ENCODE results near the gene PRR14.

PRR14 gene

DNA sequence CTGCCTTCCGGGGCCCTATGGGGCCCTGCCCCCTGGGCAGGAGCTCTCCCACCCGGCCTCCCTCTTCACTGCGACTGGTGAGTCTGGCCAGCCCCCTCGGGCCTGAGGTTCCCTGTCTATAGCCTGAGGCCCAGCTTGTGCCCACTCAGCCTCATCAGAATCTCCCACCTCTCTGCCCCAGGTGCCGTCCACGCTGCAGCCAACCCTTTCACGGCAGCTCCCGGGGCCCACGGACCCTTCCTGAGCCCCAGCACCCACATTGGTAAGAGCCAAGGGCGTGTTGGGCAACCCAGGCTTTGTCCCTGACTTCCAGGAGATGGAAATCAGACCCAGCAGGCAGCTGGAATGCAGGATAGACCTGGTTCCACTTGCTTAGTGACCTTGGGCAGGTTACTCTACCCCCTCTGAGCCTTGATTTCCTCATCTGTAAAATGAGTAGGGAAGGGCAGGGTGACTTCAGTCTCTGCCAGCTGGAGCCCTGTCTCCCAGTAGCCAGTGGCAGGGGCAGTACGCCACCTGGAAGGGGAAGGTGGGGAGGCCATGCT, 16.7 kb downstream of the PRR14 start:
- H3K4me3 ChIP-seq (ENCODE audit: insufficient read length, low read depth) = no peak overlapping the region
- peaks cover 96% of the 10 kb centered on the region for H3K27me3 ChIP-seq (ENCODE audit: insufficient read depth, insufficient read length)
- H3K9me3 ChIP-seq (ENCODE audit: insufficient read depth, low read length) = no peaks in the 10 kb centered on the region
- no peak for DNase-seq (ENCODE audit: low read depth, low spot score)
- no peak overlapping the region for H3K9ac ChIP-seq (ENCODE audit: insufficient read length, low read depth)
- H3K4me1 ChIP-seq (ENCODE audit: insufficient read depth, insufficient read length) = no peaks in the 10 kb centered on the region
- no peak for TF ChIP-seq SUZ12 (IDR thresholded peaks at IDR 0.05; ENCODE audit: extremely low read depth, insufficient read depth, insufficient read length)
- TF ChIP-seq YY1 (IDR thresholded peaks at IDR 0.05; ENCODE audit: insufficient read depth, insufficient read length) = no peak
- no peak for TF ChIP-seq ZNF274 (IDR thresholded peaks at IDR 0.05; ENCODE audit: low read depth, low read length)
- H3K36me3 ChIP-seq (ENCODE audit: insufficient read depth, insufficient read length, low read length) = peaks cover 79% of the 10 kb centered on the region

DNA sequence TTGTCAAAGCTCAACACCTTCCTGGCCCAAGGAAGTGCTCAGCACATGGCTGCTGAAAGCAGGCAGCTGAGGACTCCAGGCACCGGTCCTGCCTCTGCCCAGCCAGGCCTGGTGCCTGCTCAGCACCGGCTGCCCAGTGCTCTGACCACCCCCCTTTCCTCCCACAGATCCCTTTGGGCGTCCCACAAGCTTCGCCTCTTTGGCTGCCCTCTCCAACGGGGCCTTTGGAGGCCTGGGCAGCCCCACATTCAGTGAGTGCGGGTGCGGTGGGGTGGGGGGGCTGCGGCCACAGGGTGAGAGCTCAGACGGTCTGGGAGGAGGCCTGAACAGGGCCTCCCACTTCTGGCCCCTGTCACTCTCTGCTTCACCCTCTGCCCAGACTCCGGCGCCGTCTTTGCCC, 17.6 kb downstream of the PRR14 start:
- H3K4me1 ChIP-seq (ENCODE audit: insufficient read depth, insufficient read length) = no peaks in the 10 kb centered on the region
- DNase-seq (ENCODE audit: low read depth, low spot score) = no peak
- H3K27me3 ChIP-seq (ENCODE audit: insufficient read depth, insufficient read length) = peaks cover 96% of the 10 kb centered on the region
- peaks cover 69% of the 10 kb centered on the region for H3K36me3 ChIP-seq (ENCODE audit: insufficient read depth, insufficient read length, low read length)
- TF ChIP-seq YY1 (IDR thresholded peaks at IDR 0.05; ENCODE audit: insufficient read depth, insufficient read length) (no peak), SUZ12 (IDR thresholded peaks at IDR 0.05; ENCODE audit: extremely low read depth, insufficient read depth, insufficient read length) (no peak), ZNF274 (IDR thresholded peaks at IDR 0.05; ENCODE audit: low read depth, low read length) (no peak)
- H3K9ac ChIP-seq (ENCODE audit: insufficient read length, low read depth) = no peak overlapping the region
- no peak overlapping the region for H3K4me3 ChIP-seq (ENCODE audit: insufficient read length, low read depth)
- no peaks in the 10 kb centered on the region for H3K9me3 ChIP-seq (ENCODE audit: insufficient read depth, low read length)

DNA sequence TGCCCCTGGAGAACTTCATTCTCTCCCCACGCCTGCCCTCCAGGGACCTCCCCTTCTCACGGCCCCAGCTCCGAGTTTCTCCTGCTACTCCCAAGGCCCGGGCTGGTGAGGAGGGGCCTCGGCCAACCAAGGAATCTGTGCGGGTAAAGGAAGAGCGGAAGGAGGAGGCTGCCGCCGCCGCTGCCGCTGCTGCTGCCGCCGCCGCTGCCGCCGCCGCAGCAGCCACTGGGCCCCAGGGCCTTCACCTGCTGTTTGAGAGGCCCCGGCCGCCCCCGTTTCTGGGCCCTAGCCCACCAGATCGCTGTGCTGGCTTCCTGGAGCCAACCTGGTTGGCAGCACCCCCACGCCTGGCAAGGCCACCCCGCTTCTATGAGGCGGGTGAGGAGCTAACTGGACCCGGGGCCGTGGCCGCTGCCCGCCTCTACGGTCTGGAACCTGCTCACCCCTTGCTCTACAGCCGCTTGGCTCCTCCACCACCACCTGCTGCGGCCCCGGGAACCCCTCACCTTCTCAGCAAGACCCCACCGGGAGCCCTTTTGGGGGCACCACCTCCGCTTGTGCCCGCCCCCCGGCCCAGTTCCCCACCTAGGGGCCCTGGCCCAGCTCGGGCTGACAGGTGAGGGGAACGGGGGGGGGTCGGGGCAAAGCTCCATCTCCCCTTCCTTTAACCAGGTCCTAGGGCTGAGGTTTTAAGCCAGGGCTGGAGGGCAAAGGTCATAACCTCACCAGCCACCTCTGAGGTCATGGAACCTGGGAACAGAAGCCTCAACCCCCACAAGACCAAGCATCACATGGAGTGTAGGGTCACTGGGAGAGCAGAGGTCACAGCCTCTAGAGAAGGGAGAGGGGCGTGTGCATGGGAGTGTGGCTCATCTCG, 18.5 kb downstream of the PRR14 start:
- TF ChIP-seq YY1 (IDR thresholded peaks at IDR 0.05; ENCODE audit: insufficient read depth, insufficient read length) (no peak), ZNF274 (IDR thresholded peaks at IDR 0.05; ENCODE audit: low read depth, low read length) (no peak), SUZ12 (IDR thresholded peaks at IDR 0.05; ENCODE audit: extremely low read depth, insufficient read depth, insufficient read length) (no peak)
- Histone ChIP-seq H3K4me3 (ENCODE audit: insufficient read length, low read depth) (no peak overlapping the region), H3K9me3 (ENCODE audit: insufficient read depth, low read length) (no peaks in the 10 kb centered on the region), H3K9ac (ENCODE audit: insufficient read length, low read depth) (no peak overlapping the region), H3K36me3 (ENCODE audit: insufficient read depth, insufficient read length, low read length) (peaks cover 63% of the 10 kb centered on the region), H3K4me1 (ENCODE audit: insufficient read depth, insufficient read length) (no peaks in the 10 kb centered on the region), H3K27me3 (ENCODE audit: insufficient read depth, insufficient read length) (peaks cover 98% of the 10 kb centered on the region)
- DNase-seq (ENCODE audit: low read depth, low spot score) = no peak

DNA sequence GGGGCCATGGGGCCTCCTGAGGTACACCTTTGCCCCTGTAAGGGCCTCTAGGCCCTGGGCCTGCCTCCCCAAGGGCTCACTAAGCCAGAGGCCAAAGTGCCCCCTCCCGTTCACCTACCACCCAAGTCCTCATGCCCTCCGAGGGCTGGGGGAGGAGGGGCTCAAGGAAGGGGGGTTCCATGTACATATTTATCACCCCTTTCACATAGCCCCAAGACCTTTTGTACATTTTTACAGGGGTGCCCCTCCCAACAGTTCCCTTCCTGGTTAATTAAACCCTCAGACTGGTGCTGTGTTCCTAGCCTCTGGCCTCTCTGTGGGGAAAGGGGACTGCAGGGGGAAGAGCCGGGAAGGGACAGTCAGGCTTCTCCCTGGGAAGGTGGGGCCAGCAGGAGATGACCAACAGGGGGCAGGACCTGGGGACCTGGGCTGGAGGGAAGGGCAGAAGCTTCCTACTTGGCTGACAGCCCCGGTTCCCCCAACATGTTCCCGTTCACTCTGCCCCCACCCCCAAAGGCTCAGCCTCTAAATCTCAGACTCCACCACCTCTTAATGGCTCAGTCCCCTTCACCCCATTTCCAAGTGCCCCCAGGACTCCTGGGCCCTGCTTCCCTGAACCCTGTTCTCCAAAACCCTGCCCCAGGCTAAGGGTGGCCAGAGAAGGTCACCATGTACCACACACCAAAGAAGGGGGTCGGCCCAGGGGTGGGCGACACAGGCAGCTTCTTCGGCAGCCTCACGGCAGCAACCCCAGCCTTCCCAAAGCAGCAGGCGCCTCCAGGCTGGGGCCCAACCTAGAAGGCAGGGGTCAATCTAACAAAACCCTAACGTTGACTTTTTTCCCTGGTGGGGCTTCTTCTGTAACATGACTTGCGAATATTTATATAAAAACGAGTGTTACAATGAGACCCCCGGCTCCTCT, 19.4 kb downstream of the PRR14 start:
- no peaks in the 10 kb centered on the region for H3K4me1 ChIP-seq (ENCODE audit: insufficient read depth, insufficient read length)
- TF ChIP-seq YY1 (IDR thresholded peaks at IDR 0.05; ENCODE audit: insufficient read depth, insufficient read length) = no peak
- TF ChIP-seq ZNF274 (IDR thresholded peaks at IDR 0.05; ENCODE audit: low read depth, low read length) = no peak
- no peak for TF ChIP-seq SUZ12 (IDR thresholded peaks at IDR 0.05; ENCODE audit: extremely low read depth, insufficient read depth, insufficient read length)
- peaks cover 54% of the 10 kb centered on the region for H3K36me3 ChIP-seq (ENCODE audit: insufficient read depth, insufficient read length, low read length)
- no peak overlapping the region for H3K9ac ChIP-seq (ENCODE audit: insufficient read length, low read depth)
- H3K27me3 ChIP-seq (ENCODE audit: insufficient read depth, insufficient read length) = peaks cover 97% of the 10 kb centered on the region
- no peak overlapping the region for H3K4me3 ChIP-seq (ENCODE audit: insufficient read length, low read depth)
- H3K9me3 ChIP-seq (ENCODE audit: insufficient read depth, low read length) = no peaks in the 10 kb centered on the region
- no peak for DNase-seq (ENCODE audit: low read depth, low spot score)

DNA sequence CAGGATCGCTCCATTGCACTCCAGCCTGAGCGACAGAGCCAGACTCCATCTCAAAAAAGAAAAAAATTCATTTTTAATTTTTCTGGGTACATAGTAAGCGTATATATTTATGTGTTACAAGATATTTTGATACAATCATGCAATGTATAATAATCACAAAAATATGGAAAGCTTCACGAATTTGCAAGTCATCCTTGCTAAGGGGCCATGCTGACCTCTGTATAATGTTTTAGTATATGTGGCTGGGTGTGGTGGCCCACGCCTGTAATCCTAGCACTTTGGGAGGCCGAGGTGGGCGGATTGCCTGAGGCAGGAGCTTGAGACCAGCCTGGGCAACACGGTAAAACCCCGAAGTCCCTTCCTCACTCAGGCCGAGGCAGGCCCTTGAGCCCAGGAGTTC, 24.4 kb downstream of the PRR14 start:
- H3K9ac ChIP-seq (ENCODE audit: insufficient read length, low read depth) = no peak overlapping the region
- DNase-seq (ENCODE audit: low read depth, low spot score) = no peak
- H3K27me3 ChIP-seq (ENCODE audit: insufficient read depth, insufficient read length) = peaks cover 88% of the 10 kb centered on the region
- H3K4me3 ChIP-seq (ENCODE audit: insufficient read length, low read depth) = no peak overlapping the region
- H3K36me3 ChIP-seq (ENCODE audit: insufficient read depth, insufficient read length, low read length) = peaks cover 8% of the 10 kb centered on the region
- no peak for TF ChIP-seq SUZ12 (IDR thresholded peaks at IDR 0.05; ENCODE audit: extremely low read depth, insufficient read depth, insufficient read length)
- no peak for TF ChIP-seq YY1 (IDR thresholded peaks at IDR 0.05; ENCODE audit: insufficient read depth, insufficient read length)
- no peak for TF ChIP-seq ZNF274 (IDR thresholded peaks at IDR 0.05; ENCODE audit: low read depth, low read length)
- H3K4me1 ChIP-seq (ENCODE audit: insufficient read depth, insufficient read length) = peaks cover 7% of the 10 kb centered on the region
- H3K9me3 ChIP-seq (ENCODE audit: insufficient read depth, low read length) = no peaks in the 10 kb centered on the region

DNA sequence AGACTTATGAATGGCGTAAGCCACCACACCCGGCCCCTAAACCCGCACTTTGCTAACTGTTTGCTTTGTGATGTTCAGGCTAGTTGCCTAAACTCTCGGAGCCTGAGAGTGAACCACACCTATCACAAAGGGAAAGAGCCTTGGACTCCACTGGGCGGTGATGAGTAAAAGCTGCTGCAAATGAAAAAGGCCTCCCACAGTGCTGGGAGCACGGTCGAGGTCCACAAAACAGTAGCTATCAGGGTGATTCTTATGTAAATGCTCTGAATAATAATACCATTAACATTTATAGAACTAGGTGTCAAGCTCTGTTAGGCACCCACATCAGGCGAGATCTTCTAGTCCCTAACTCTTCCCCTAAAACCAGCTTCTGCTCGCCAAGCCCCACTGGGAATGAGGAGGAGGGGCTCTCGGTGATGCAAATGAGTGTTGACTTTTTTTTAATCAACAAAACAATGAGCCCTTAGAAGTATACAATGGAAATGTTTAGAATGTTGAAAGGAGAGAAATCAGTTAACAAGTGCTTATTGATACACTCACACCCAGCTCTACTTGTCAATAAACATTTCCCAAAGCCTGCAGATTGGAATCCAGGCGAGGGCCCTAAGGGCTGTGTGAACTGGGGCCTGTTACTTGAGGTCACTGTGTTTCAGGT, 27.3 kb downstream of the PRR14 start:
- TF ChIP-seq ZNF274 (IDR thresholded peaks at IDR 0.05; ENCODE audit: low read depth, low read length) (no peak), YY1 (IDR thresholded peaks at IDR 0.05; ENCODE audit: insufficient read depth, insufficient read length) (no peak), SUZ12 (IDR thresholded peaks at IDR 0.05; ENCODE audit: extremely low read depth, insufficient read depth, insufficient read length) (no peak)
- H3K27me3 ChIP-seq (ENCODE audit: insufficient read depth, insufficient read length) = peaks cover 90% of the 10 kb centered on the region
- peaks cover 7% of the 10 kb centered on the region for H3K4me1 ChIP-seq (ENCODE audit: insufficient read depth, insufficient read length)
- H3K9ac ChIP-seq (ENCODE audit: insufficient read length, low read depth) = no peak overlapping the region
- no peaks in the 10 kb centered on the region for H3K36me3 ChIP-seq (ENCODE audit: insufficient read depth, insufficient read length, low read length)
- DNase-seq (ENCODE audit: low read depth, low spot score) = peak; percentile 96
- no peaks in the 10 kb centered on the region for H3K9me3 ChIP-seq (ENCODE audit: insufficient read depth, low read length)
- H3K4me3 ChIP-seq (ENCODE audit: insufficient read length, low read depth) = no peak overlapping the region
